GM18517 (cell line): Measurements from ENCODE around the gene ISM1.
A peak's percentile ranks its signal among the peaks of the same experiment; 100 is the strongest.

Experiments used
- ATAC-seq: cut with Tn5 transposase; IDR thresholded peaks from one replicate; pipeline ENCODE4 v1.9.1; 2021; ENCODE audit warnings: mild to moderate bottlenecking, moderate library complexity; ENCODE audit not compliant: unreplicated experiment

The ISM1 gene

GRCh38 chr20:13302647-13303450 lies 81.8 kb downstream of the ISM1 start:
- ATAC-seq = peak; percentile 59

- ATAC-seq = no peak
Observed at GRCh38 chr20:13305284-13305683, 84.2 kb downstream of the ISM1 start.

GRCh38 chr20:13307562-13308163 lies 86.6 kb downstream of the ISM1 start:
- ATAC-seq = no peak

GRCh38 chr20:13312300-13312699 lies 91.2 kb downstream of the ISM1 start:
- ATAC-seq = no peak

GRCh38 chr20:13313201-13313600 lies 92.1 kb downstream of the ISM1 start:
- ATAC-seq = no peak

GRCh38 chr20:13317439-13317838 lies 96.4 kb downstream of the ISM1 start:
- ATAC-seq = no peak

GRCh38 chr20:13318871-13319521 lies 97.9 kb downstream of the ISM1 start:
- no peak for ATAC-seq

- ATAC-seq = no peak
Observed at GRCh38 chr20:13320702-13321101, 99.6 kb downstream of the ISM1 start.

GRCh38 chr20:13321416-13321815 lies 100.3 kb downstream of the ISM1 start:
- no peak for ATAC-seq

- ATAC-seq = no peak
Observed at GRCh38 chr20:13322198-13322597, 101.1 kb downstream of the ISM1 start.

GRCh38 chr20:13322621-13323020 lies 101.5 kb downstream of the ISM1 start:
- no peak for ATAC-seq

GRCh38 chr20:13325033-13325432 lies 104.0 kb downstream of the ISM1 start:
- ATAC-seq = no peak

GRCh38 chr20:13325796-13326340 lies 104.8 kb downstream of the ISM1 start:
- ATAC-seq = no peak

- ATAC-seq = no peak
Observed at GRCh38 chr20:13331536-13331935, 110.5 kb downstream of the ISM1 start.

GRCh38 chr20:13333036-13333435 lies 112.0 kb downstream of the ISM1 start:
- ATAC-seq = no peak

- ATAC-seq = no peak
Observed at GRCh38 chr20:13333793-13334192, 112.7 kb downstream of the ISM1 start.

GRCh38 chr20:13336308-13337089 lies 115.4 kb downstream of the ISM1 start:
- ATAC-seq = peak; percentile 59

- ATAC-seq = no peak
Observed at GRCh38 chr20:13337090-13337784, 116.2 kb downstream of the ISM1 start.

- no peak for ATAC-seq
Observed at GRCh38 chr20:13338097-13338661, 117.1 kb downstream of the ISM1 start.

- ATAC-seq = no peak
Observed at GRCh38 chr20:13338999-13339411, 117.9 kb downstream of the ISM1 start.
